GM18519 (cell line): ENCODE data around the gene CD8A.

ENCODE experiments used
- ATAC-seq: cut with Tn5 transposase; IDR thresholded peaks from one replicate; pipeline ENCODE4 v1.9.1; 2021; ENCODE audit warnings: mild to moderate bottlenecking, moderate library complexity; ENCODE audit not compliant: unreplicated experiment, low FRiP score

CD8A gene

GRCh38 chr2:86809481-86810121 is 18.9 kb upstream of the CD8A start:
- ATAC-seq: no peak

GRCh38 chr2:86808315-86809161 is 17.8 kb upstream of the CD8A start:
- ATAC-seq: peak; percentile 86

DNA sequence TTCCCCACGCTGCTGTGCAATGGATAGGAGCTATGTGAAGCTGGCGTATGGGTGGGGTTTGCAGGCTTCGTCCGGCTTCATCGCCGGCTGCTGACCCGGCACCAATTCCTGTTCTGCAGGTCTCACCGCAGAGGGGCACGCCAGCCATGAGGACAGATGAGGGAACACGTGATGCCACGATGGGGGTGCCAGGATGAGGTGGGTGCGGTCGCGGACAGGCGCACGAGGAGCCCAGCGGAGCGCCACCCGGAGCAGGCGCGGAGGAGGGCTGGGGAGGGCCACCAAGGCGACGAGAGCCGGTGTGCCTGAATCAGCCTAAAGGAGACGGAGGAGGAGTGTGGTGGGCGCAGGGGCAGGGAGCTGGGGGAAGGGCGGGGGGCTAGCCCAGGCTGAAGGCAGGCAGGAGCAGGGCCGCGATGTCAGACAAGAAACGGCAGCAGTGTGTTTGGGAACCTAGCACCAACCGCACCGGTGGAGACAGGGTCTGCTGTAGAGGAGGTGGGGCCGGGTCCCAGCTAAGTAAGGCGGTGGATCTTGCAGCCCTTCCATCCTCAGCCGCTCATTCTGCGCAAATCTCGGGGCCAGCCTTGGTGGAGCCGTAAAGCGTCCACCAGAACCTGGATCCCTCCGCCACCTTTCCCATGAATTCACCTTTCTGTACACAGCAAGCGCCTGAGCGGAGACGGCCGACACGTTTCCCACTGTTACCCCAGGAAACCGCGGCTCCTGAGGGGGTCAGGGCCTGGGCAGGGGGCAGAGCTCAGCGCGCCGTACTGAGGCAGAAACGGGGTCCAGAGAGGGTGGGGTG is 17.0 kb upstream of the CD8A start:
- ATAC-seq: no peak

DNA sequence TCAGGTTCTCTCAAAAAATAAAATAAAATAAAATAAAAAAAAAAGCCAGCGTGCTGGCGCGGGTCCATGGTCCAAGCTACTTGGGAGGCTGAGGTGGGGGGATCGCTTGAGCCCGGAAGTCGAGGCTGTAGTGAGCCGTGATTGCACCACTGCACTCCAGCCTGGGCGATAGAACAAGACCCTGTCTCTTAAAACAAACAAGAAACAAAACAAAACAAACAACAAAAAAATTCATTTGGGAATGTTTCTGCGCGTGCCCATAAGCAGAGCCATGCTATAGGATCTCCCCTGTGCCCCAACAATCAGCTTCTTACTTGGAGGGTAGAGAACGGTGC is 16.4 kb upstream of the CD8A start:
- no peak for ATAC-seq

- no peak for ATAC-seq
Observed at GRCh38 chr2:86806059-86806857, 15.5 kb upstream of the CD8A start.

GRCh38 chr2:86800856-86801567 is 10.3 kb upstream of the CD8A start:
- no peak for ATAC-seq

GRCh38 chr2:86794861-86795260 is 4.1 kb upstream of the CD8A start:
- no peak for ATAC-seq

GRCh38 chr2:86793752-86794151 is 3.0 kb upstream of the CD8A start:
- no peak for ATAC-seq

GRCh38 chr2:86791573-86791972 is 860 bp upstream of the CD8A start:
- no peak for ATAC-seq

GRCh38 chr2:86790134-86790675 is 508 bp downstream of the CD8A start:
- no peak for ATAC-seq

GRCh38 chr2:86789687-86790133 is 1.0 kb downstream of the CD8A start:
- no peak for ATAC-seq

DNA sequence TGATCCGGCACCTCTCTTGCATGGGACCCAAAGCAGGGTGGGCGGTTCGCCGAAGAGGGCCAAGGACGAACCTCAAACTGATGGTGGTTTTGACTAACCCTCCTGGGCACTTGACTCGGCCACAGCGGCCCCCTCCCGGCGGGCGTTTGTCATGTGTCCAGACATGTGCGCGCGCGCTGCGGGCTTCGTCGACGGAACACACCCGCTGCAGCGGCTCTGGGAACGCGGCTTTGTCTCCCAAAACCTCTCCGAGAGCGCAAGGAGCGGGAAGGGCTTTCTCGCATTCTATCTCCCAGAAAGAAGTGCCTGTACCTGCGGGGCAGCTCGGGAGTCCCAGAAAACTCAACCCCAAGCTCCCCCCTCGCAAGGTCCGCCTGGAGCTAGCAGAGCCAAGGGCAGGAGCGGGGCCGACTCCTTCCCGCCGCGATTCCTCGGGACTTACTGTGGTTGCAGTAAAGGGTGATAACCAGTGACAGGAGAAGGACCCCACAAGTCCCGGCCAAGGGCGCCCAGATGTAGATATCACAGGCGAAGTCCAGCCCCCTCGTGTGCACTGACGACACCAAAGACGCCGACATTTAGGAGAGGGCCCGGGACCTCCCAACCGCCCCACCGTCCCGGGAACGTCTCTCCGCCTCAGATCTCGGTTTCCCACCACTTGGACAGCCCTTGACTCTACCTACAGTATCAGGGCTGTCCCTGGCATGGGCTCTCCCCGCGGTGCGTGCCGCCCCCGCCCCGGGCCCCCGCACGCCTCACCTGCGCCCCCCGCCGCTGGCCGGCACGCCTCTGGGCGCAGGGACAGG is 1.6 kb downstream of the CD8A start:
- ATAC-seq: no peak

- no peak for ATAC-seq
Observed at GRCh38 chr2:86788165-86788564, 2.5 kb downstream of the CD8A start.

GRCh38 chr2:86787736-86788135 is 3.0 kb downstream of the CD8A start:
- ATAC-seq: no peak

DNA sequence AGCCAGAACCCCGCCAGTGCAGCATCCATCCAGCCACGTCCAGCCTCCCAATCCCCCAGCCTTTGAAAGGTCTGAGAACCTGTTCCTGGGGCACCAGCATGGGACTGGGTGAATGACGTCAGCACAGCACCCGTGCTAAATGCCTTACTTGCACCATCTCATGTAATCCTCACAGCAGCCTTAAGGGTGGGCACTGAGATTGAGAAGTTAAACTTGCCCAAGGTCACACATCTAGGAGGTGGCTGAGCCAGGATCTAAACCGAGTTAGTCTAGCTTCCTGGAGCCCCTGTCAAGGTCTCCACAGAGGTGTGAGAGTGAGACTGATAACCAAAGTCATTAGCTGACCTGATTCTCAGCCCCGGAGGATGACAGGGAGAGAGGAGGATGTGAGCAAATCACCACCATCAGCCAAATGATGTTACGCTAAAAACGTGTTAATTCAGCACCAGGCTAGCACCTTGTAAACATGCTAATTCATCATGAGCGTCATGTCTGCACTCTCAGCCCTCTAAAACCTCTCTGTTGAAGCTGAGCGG is 4.6 kb downstream of the CD8A start:
- ATAC-seq: no peak

DNA sequence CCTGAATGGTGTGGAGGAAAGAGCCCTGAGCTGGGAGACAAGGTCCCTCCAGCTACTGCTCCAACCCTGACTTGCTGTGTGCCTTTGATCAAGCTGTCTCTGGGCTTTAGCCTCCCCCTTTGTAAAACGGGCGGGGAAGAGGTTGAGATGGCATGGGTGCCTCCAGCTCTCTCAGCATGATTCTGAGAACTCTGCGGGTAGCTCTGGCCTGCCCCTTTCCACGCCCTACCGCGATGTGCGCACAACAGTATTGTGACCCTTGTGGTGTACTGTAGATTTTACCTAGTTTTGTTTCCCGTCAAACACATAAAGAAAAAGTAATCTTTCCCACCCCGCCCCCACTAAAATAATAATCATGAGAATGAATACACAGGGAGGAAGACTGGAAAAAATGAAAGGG is 5.3 kb downstream of the CD8A start:
- no peak for ATAC-seq

- peak; percentile 86 for ATAC-seq
Observed at GRCh38 chr2:86783615-86784339, 6.9 kb downstream of the CD8A start.

DNA sequence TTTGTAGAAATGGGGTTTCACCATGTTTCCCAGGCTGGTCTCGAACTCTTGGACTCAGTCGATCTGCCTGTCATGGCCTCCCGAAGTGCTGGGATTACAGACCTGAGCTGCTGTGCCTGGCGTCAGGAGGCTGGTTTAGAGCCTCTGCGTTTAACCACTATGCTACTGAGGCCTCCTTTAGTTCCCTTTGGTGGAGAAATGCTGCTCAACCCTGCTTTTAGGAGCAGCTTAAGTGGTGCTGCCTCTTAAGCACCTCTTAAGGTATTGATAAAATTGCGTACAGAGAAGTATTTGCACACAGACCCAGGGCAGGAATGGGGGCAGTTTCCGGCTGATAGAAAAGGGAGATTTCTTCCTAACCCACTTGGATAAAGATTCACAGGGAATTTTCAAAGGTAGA is 8.0 kb downstream of the CD8A start:
- no peak for ATAC-seq
